H1 (cell line): Measurements from ENCODE around the gene SCCPDH. TPM values are rescaled to one million over a fixed set of nuclear protein-coding genes. Genes with fewer than 3 reads are reported as not detected.

Experiments used
- ATF2 ChIP-seq: IDR thresholded peaks from 2 replicates; pipeline ENCODE4 v1.6.1; 2012; ENCODE audit warnings: low read length, inconsistent platforms
- CTCF ChIP-seq, 3 experiments: IDR thresholded peaks; 1 replicate in 2 of 3; 2 replicates in 1 of 3; pipeline versions ENCODE4 v1.5.1 to v1.6.1; 2011; ENCODE audit warnings: low read length in 3 of 3, mild to moderate bottlenecking in 3 of 3, inconsistent platforms in 2 of 3, low read depth in 1 of 3, moderate library complexity in 1 of 3; ENCODE audit not compliant: insufficient read depth in 1 of 3; ENCODE audit errors: control extremely low read depth in 1 of 3
- EGR1 ChIP-seq: IDR thresholded peaks from 2 replicates; pipeline ENCODE4 v1.6.1; 2011; ENCODE audit warnings: low read depth, low read length, borderline replicate concordance
- EZH2 ChIP-seq: fragments of 200-600 bp; sonication (generic); IDR thresholded peaks from 2 replicates; pipeline ENCODE4 v1.7.1; 2012; ENCODE audit warnings: low read depth, mild to moderate bottlenecking, moderate library complexity, low read length, inconsistent platforms; ENCODE audit not compliant: severe bottlenecking
- HDAC6 ChIP-seq: IDR thresholded peaks from one replicate; pipeline ENCODE4 v1.7.1; 2012; ENCODE audit warnings: low read depth, mild to moderate bottlenecking, inconsistent platforms, low read length, moderate library complexity
- RXRA ChIP-seq: IDR thresholded peaks from 2 replicates; pipeline ENCODE4 v1.6.1; 2011; ENCODE audit warnings: low read depth, mild to moderate bottlenecking, low read length, moderate library complexity; ENCODE audit not compliant: insufficient read depth
- SIRT6 ChIP-seq: IDR thresholded peaks from one replicate; pipeline ENCODE4 v1.7.1; 2012; ENCODE audit warnings: low read length, inconsistent platforms
- YY1 ChIP-seq: IDR thresholded peaks from 2 replicates; pipeline ENCODE4 v1.6.1; 2011; ENCODE audit warnings: low read depth, mild to moderate bottlenecking, low read length
- polyA plus RNA-seq, 7 experiments: library from polyadenylated mRNA; depleted of rRNA in 3 of 7; stranded (reverse) in 5 of 7; unstranded in 2 of 7; fragments of >200 nt in 5 of 7; fragments of 200-250 nt in 2 of 7; gene quantifications; 1 replicate in 5 of 7; 2 replicates in 1 of 7; 4 replicates in 1 of 7; pipeline versions ENCODE4 v1.2.1 to v1.2.3, GENCODE V29; 2011 to 2013; ENCODE audit warnings: missing spikeins in 2 of 7, mixed read lengths in 2 of 7
- total RNA-seq: library from RNA; stranded (reverse); fragmentation: NEBNext Ultra II Directional; extraction: Animal tissue kit (Norgen Biotek cat#: 25700); gene quantifications from 2 replicates; pipeline ENCODE4 v1.2.1, GENCODE V29; 2021

The SCCPDH gene
- total and polyA plus RNA-seq, 2 of the 8 experiments (the other 6 are each of a cell fraction or from before 2014, with no cell fraction given) = 9.5 to 17.0 TPM

- TF ChIP-seq CTCF (IDR thresholded peaks at IDR 0.05; ENCODE audit: control extremely low read depth in 1 of 3, insufficient read depth in 1 of 3, low read depth in 1 of 3, low read length in 3 of 3) (no peak), ATF2 (no peak), SIRT6 (no peak), HDAC6 (no peak), EGR1 (no peak), YY1 (no peak), EZH2 (no peak), RXRA (no peak)
- TF ChIP-seq, all 59 proteins: peak for 0
Observed at GRCh38 chr1:246709196-246709595, 15.0 kb upstream of the SCCPDH start (continued).
